Stimulated activated CD8-positive, alpha-beta memory T cell treated with anti-CD3 and anti-CD28 coated beads, Interleukin-15, amount 100 ng/mL, for 48 hours (primary cell): ENCODE data around the gene AP2A2.
"Not testable (repeated sequence)": the region's sequence is repeated elsewhere in the genome, so short reads cannot be mapped to it uniquely, and the experiment has no call there.

Experiments
- DNase-seq, 2 donors: peaks; one replicate each; pipeline ENCODE4 v3.0.0-alpha.2; 2020; ENCODE audit warnings: low read depth in 2 of 2

Gene AP2A2

GRCh38 chr11:954392-955153 lies 28.9 kb downstream of the AP2A2 start:
- DNase-seq: no peak

- DNase-seq: no peak
Measured at GRCh38 chr11:955154-956063, 29.7 kb downstream of the AP2A2 start.

- DNase-seq: no peak
Measured at GRCh38 chr11:957212-957920, 31.7 kb downstream of the AP2A2 start.

GRCh38 chr11:958101-958500 lies 32.4 kb downstream of the AP2A2 start:
- no peak for DNase-seq

GRCh38 chr11:959027-959426 lies 33.4 kb downstream of the AP2A2 start:
- DNase-seq: no peak

GRCh38 chr11:959608-960007 lies 33.9 kb downstream of the AP2A2 start:
- DNase-seq: no peak

- DNase-seq: not testable (repeated sequence)
Measured at GRCh38 chr11:961310-961920, 35.7 kb downstream of the AP2A2 start.

GRCh38 chr11:961921-962320 lies 36.3 kb downstream of the AP2A2 start:
- DNase-seq: no peak

- no peak for DNase-seq
Measured at GRCh38 chr11:962688-963087, 37.0 kb downstream of the AP2A2 start.

GRCh38 chr11:963852-964251 lies 38.2 kb downstream of the AP2A2 start:
- DNase-seq: no peak

- DNase-seq: no peak
Measured at GRCh38 chr11:965206-965775, 39.6 kb downstream of the AP2A2 start.

- DNase-seq: no peak
Measured at GRCh38 chr11:967995-968751, 42.5 kb downstream of the AP2A2 start.

GRCh38 chr11:968822-969221 lies 43.2 kb downstream of the AP2A2 start:
- no peak for DNase-seq

GRCh38 chr11:969651-970205 lies 44.1 kb downstream of the AP2A2 start:
- DNase-seq: no peak

GRCh38 chr11:970319-970871 lies 44.7 kb downstream of the AP2A2 start:
- DNase-seq: no peak

GRCh38 chr11:971092-971690 lies 45.5 kb downstream of the AP2A2 start:
- no peak for DNase-seq

- DNase-seq: no peak
Measured at GRCh38 chr11:971731-972365, 46.2 kb downstream of the AP2A2 start.

- no peak for DNase-seq
Measured at GRCh38 chr11:972523-973211, 47.0 kb downstream of the AP2A2 start.

- DNase-seq: no peak
Measured at GRCh38 chr11:973237-973636, 47.6 kb downstream of the AP2A2 start.
